Stimulated activated CD4-positive, alpha-beta T cell treated with anti-CD3 and anti-CD28 coated beads, Interleukin-12 subunit alpha, Interleukin-12 subunit beta, amount 100 ng/mL, for 24 hours (primary cell): ENCODE measurements around the gene FOXB1.

Experiments used
- DNase-seq, 2 experiments: peaks; one replicate each; pipeline ENCODE4 v3.0.0-alpha.2; 2020; ENCODE audit warnings: low read depth in 2 of 2

The FOXB1 gene

GRCh38 chr15:60004009-60004845 is at the start of gene FOXB1:
Gene FOXB1 (plus strand): TSS chr15:60004311. CDS start chr15:60004964, 653 bp downstream.
- no peak for DNase-seq

GRCh38 chr15:59958288-59958687 is 45.8 kb upstream of the FOXB1 start:
- DNase-seq: no peak

- no peak for DNase-seq
These were observed 43.8 kb upstream of the FOXB1 start for GRCh38 chr15:59960318-59960717.

GRCh38 chr15:59963322-59963721 is 40.8 kb upstream of the FOXB1 start:
- DNase-seq: no peak

GRCh38 chr15:59963925-59964324 is 40.2 kb upstream of the FOXB1 start:
- no peak for DNase-seq

GRCh38 chr15:59965741-59966140 is 38.4 kb upstream of the FOXB1 start:
- no peak for DNase-seq

GRCh38 chr15:59966262-59966661 is 37.8 kb upstream of the FOXB1 start:
- no peak for DNase-seq

GRCh38 chr15:59968314-59968713 is 35.8 kb upstream of the FOXB1 start:
- DNase-seq: no peak

- no peak for DNase-seq
These were observed 31.9 kb upstream of the FOXB1 start for GRCh38 chr15:59972241-59972640.

GRCh38 chr15:59976480-59977271 is 27.4 kb upstream of the FOXB1 start:
- no peak for DNase-seq

- DNase-seq: no peak
These were observed 12.3 kb upstream of the FOXB1 start for GRCh38 chr15:59991834-59992233.

- DNase-seq: no peak
These were observed 10.9 kb upstream of the FOXB1 start for GRCh38 chr15:59993041-59993750.

GRCh38 chr15:59993950-59994401 is 10.1 kb upstream of the FOXB1 start:
- no peak for DNase-seq

GRCh38 chr15:59994526-59994887 is 9.6 kb upstream of the FOXB1 start:
- no peak for DNase-seq

- DNase-seq: no peak
These were observed 9.1 kb upstream of the FOXB1 start for GRCh38 chr15:59994888-59995557.

- no peak for DNase-seq
These were observed 8.4 kb upstream of the FOXB1 start for GRCh38 chr15:59995568-59996297.

- no peak for DNase-seq
These were observed 7.6 kb upstream of the FOXB1 start for GRCh38 chr15:59996298-59997041.

- DNase-seq: no peak
These were observed 6.9 kb upstream of the FOXB1 start for GRCh38 chr15:59997070-59997701.

- no peak for DNase-seq
These were observed 5.7 kb upstream of the FOXB1 start for GRCh38 chr15:59998305-59998949.
